Neuronal stem cell (in vitro differentiated cells): ENCODE data around the gene TIMP2.
A peak's percentile ranks its signal among the peaks of the same experiment; 100 is the strongest.

ENCODE experiments used
- DNase-seq: peaks from one replicate; pipeline ENCODE4 v3.0.0-alpha.2; 2013; ENCODE audit warnings: low spot score
- H2AFZ ChIP-seq: one replicate; pipeline ENCODE4 v1.6.1; 2013; ENCODE audit warnings: mild to moderate bottlenecking, low read length, inconsistent platforms
- H2AK5ac ChIP-seq: 2 replicates; pipeline ENCODE4 v1.6.1; 2013; ENCODE audit warnings: low read depth, mild to moderate bottlenecking, inconsistent platforms, low read length, moderate library complexity, mixed read lengths
- H2BK120ac ChIP-seq: 2 replicates; pipeline ENCODE4 v1.6.1; 2013; ENCODE audit warnings: low read depth, mild to moderate bottlenecking, inconsistent platforms, low read length, moderate library complexity, mixed read lengths
- H2BK12ac ChIP-seq: one replicate; pipeline ENCODE4 v1.6.1; 2013; ENCODE audit warnings: low read length, inconsistent platforms
- H2BK15ac ChIP-seq: 2 replicates; pipeline ENCODE4 v1.6.1; 2013; ENCODE audit warnings: mild to moderate bottlenecking, low read length, inconsistent platforms, mixed read lengths
- H2BK5ac ChIP-seq: one replicate; pipeline ENCODE4 v1.6.1; 2013; ENCODE audit warnings: inconsistent platforms, mild to moderate bottlenecking, low read length, moderate library complexity
- H3K14ac ChIP-seq: one replicate; pipeline ENCODE4 v1.6.1; 2013; ENCODE audit warnings: low read length, inconsistent platforms
- H3K18ac ChIP-seq: 2 replicates; pipeline ENCODE4 v1.6.1; 2013; ENCODE audit warnings: low read length, inconsistent platforms
- H3K23ac ChIP-seq: 2 replicates; pipeline ENCODE4 v1.6.1; 2013; ENCODE audit warnings: low read depth, mild to moderate bottlenecking, mixed read lengths, low read length, inconsistent platforms; ENCODE audit not compliant: poor library complexity
- H3K27ac ChIP-seq: replicated peaks from 3 replicates; pipeline ENCODE4 v1.5.1; 2013; ENCODE audit warnings: low read length, inconsistent platforms
- H3K27me3 ChIP-seq, 3 experiments: 2 replicates each; pipeline ENCODE4 v1.6.1; 2013; ENCODE audit warnings: low read length in 3 of 3, mild to moderate bottlenecking in 2 of 3, inconsistent platforms in 1 of 3, low read depth in 1 of 3, mixed read lengths in 1 of 3, moderate library complexity in 1 of 3; ENCODE audit not compliant: control insufficient read depth in 3 of 3, insufficient read depth in 3 of 3
- H3K36me3 ChIP-seq, 2 donors: replicated peaks in 1 of 2; 2 replicates each; pipeline ENCODE4 v1.6.1; 2013; ENCODE audit warnings: low read length in 2 of 2; ENCODE audit not compliant: control insufficient read depth in 2 of 2, insufficient read depth in 2 of 2
- H3K4ac ChIP-seq: 2 replicates; pipeline ENCODE4 v1.6.1; 2013; ENCODE audit warnings: inconsistent platforms, mild to moderate bottlenecking, low read length, moderate library complexity
- H3K4me1 ChIP-seq, 2 donors: 1 replicate in 1 of 2; 2 replicates in 1 of 2; pipeline ENCODE4 v1.6.1; 2013; ENCODE audit warnings: low read length in 2 of 2, low read depth in 1 of 2; ENCODE audit not compliant: control insufficient read depth in 2 of 2, insufficient read depth in 1 of 2
- H3K4me2 ChIP-seq: one replicate; pipeline ENCODE4 v1.6.1; 2013; ENCODE audit warnings: mild to moderate bottlenecking, low read length, inconsistent platforms; ENCODE audit not compliant: insufficient read depth, poor library complexity, severe bottlenecking
- H3K4me3 ChIP-seq, 2 donors: 2 replicates each; pipeline ENCODE4 v1.5.1; 2013; ENCODE audit warnings: low read length in 2 of 2, mild to moderate bottlenecking in 2 of 2, inconsistent platforms in 1 of 2, moderate library complexity in 1 of 2
- H3K79me1 ChIP-seq: one replicate; pipeline ENCODE4 v1.6.1; 2013; ENCODE audit warnings: low read depth, mild to moderate bottlenecking, inconsistent platforms, low read length, moderate library complexity
- H3K9ac ChIP-seq: one replicate; pipeline ENCODE4 v1.6.1; 2013; ENCODE audit warnings: mild to moderate bottlenecking, low read depth, low read length, inconsistent platforms; ENCODE audit not compliant: poor library complexity
- H3K9me3 ChIP-seq, 2 donors: replicated peaks in 1 of 2; 2 replicates each; pipeline versions ENCODE3 to v1.6.1; 2013; ENCODE audit warnings: low read length in 2 of 2, mild to moderate bottlenecking in 2 of 2, inconsistent platforms in 1 of 2, low read depth in 1 of 2, mixed read lengths in 1 of 2, moderate library complexity in 1 of 2; ENCODE audit not compliant: control insufficient read depth in 2 of 2, insufficient read depth in 1 of 2
- H4K8ac ChIP-seq: one replicate; pipeline ENCODE4 v1.6.1; 2013; ENCODE audit warnings: low read depth, mild to moderate bottlenecking, inconsistent platforms, low read length, moderate library complexity
- H4K91ac ChIP-seq: one replicate; pipeline ENCODE4 v1.6.1; 2013; ENCODE audit warnings: low read length, low read depth, mild to moderate bottlenecking, inconsistent platforms; ENCODE audit not compliant: poor library complexity
- WGBS, 2 donors: extraction: QIAGEN DNeasy Blood & Tissue Kit; methylation state at CpG; one replicate each; pipeline ENCODE4 v1.1.7; 2013; ENCODE audit warnings: missing lambda C conversion rate in 2 of 2, mixed read lengths in 1 of 2; ENCODE audit not compliant: insufficient read length in 2 of 2, insufficient replicate concordance in 1 of 2; ENCODE audit errors: extremely low coverage in 2 of 2; 5-methylcytosine and 5-hydroxymethylcytosine counted together

Gene TIMP2

GRCh38 chr17:78885956-78886355 lies 39.2 kb downstream of the TIMP2 start:
- no peak overlapping the region for H3K9ac ChIP-seq
- H3K18ac ChIP-seq = peak overlapping the region; percentile 97
- no CpG with 5 or more reads among the region's 8 CpGs for WGBS, 2 donors
- DNase-seq = no peak
- H4K8ac ChIP-seq = no peak overlapping the region
- H2AFZ ChIP-seq = no peak overlapping the region
- peaks cover 13% of the 10 kb centered on the region for H3K79me1 ChIP-seq
- peak overlapping the region; percentile 76 for H3K23ac ChIP-seq
- no peaks in the 10 kb centered on the region for H3K9me3 ChIP-seq
- H2BK120ac ChIP-seq = no peak overlapping the region
- no peaks in the 10 kb centered on the region for H3K27me3 ChIP-seq
- H2AK5ac ChIP-seq = peak overlapping the region; percentile 88
- no peak overlapping the region for H2BK12ac ChIP-seq
- peak overlapping the region; percentile 91 for H2BK5ac ChIP-seq
- H2BK15ac ChIP-seq = peak overlapping the region; percentile 59
- no peak overlapping the region for H3K27ac ChIP-seq
- no peak overlapping the region for H3K4me3 ChIP-seq
- peaks cover 26 to 36% of the 10 kb centered on the region in 2 donors for H3K4me1 ChIP-seq
- H3K36me3 ChIP-seq = peaks cover 0 to 4% of the 10 kb centered on the region in 2 donors
- no peak overlapping the region for H3K14ac ChIP-seq
- no peak overlapping the region for H3K4me2 ChIP-seq
- no peak overlapping the region for H4K91ac ChIP-seq
- H3K4ac ChIP-seq = no peak overlapping the region

GRCh38 chr17:78884876-78885667 lies 40.1 kb downstream of the TIMP2 start:
- no peak overlapping the region for H3K4me2 ChIP-seq
- peaks cover 2 to 4% of the 10 kb centered on the region in 2 donors for H3K36me3 ChIP-seq
- H2BK5ac ChIP-seq = peak overlapping the region; percentile 91
- peak overlapping the region; percentile 45 for H4K8ac ChIP-seq
- no peak overlapping the region for H3K4me3 ChIP-seq
- no peaks in the 10 kb centered on the region for H3K9me3 ChIP-seq
- H3K27me3 ChIP-seq = no peaks in the 10 kb centered on the region
- WGBS, 2 donors = no CpG with 5 or more reads among the region's 24 CpGs
- peaks cover 26 to 37% of the 10 kb centered on the region in 2 donors for H3K4me1 ChIP-seq
- DNase-seq = no peak
- no peak overlapping the region for H2AFZ ChIP-seq
- H3K79me1 ChIP-seq = peaks cover 14% of the 10 kb centered on the region
- peak overlapping the region; percentile 71 for H3K4ac ChIP-seq
- H4K91ac ChIP-seq = peak overlapping the region; percentile 18
- peak overlapping the region; percentile 82 for H2BK12ac ChIP-seq
- H3K27ac ChIP-seq = peak overlapping the region; percentile 99
- peak overlapping the region; percentile 88 for H2AK5ac ChIP-seq
- H3K9ac ChIP-seq = no peak overlapping the region
- peak overlapping the region; percentile 76 for H3K23ac ChIP-seq
- no peak overlapping the region for H3K14ac ChIP-seq
- peak overlapping the region; percentile 97 for H3K18ac ChIP-seq
- no peak overlapping the region for H2BK120ac ChIP-seq
- peak overlapping the region; percentile 59 for H2BK15ac ChIP-seq

GRCh38 chr17:78884148-78884825 lies 40.9 kb downstream of the TIMP2 start:
- peak overlapping the region; percentile 74 for H2AFZ ChIP-seq
- H3K9me3 ChIP-seq = no peaks in the 10 kb centered on the region
- WGBS, 2 donors = no CpG with 5 or more reads among the region's 20 CpGs
- H3K4me2 ChIP-seq = peak overlapping the region; percentile 54
- peak overlapping the region; percentile 91 for H2BK5ac ChIP-seq
- peak overlapping the region; percentile 59 for H2BK15ac ChIP-seq
- H3K14ac ChIP-seq = peak overlapping the region; percentile 73
- H3K27ac ChIP-seq = peak overlapping the region; percentile 99
- peak overlapping the region; percentile 90 for H4K91ac ChIP-seq
- H2AK5ac ChIP-seq = peak overlapping the region; percentile 88
- H3K9ac ChIP-seq = peak overlapping the region; percentile 82
- H3K4me3 ChIP-seq = peak overlapping the region; percentile 5 to 34
- peak overlapping the region; percentile 58 for H4K8ac ChIP-seq
- H3K18ac ChIP-seq = peak overlapping the region; percentile 97
- peak overlapping the region; percentile 59 for H2BK12ac ChIP-seq
- no peaks in the 10 kb centered on the region for H3K27me3 ChIP-seq
- no peak for DNase-seq
- peak overlapping the region; percentile 96 for H3K4ac ChIP-seq
- peaks cover 26 to 40% of the 10 kb centered on the region in 2 donors for H3K4me1 ChIP-seq
- H2BK120ac ChIP-seq = peak overlapping the region; percentile 3
- peaks cover 17% of the 10 kb centered on the region for H3K79me1 ChIP-seq
- no peak overlapping the region for H3K23ac ChIP-seq
- H3K36me3 ChIP-seq = peaks cover 5 to 6% of the 10 kb centered on the region in 2 donors
